NCI-H1417 (cell line): ENCODE data around the gene MRPL12.
"Not testable (repeated sequence)": the region's sequence is repeated elsewhere in the genome, so short reads cannot be mapped to it uniquely, and the experiment has no call there.

Experiments used
- DNase-seq, 3 experiments: peaks; one replicate each; lab custom pipeline; 2025; lab: John Stamatoyannopoulos, UW

Gene MRPL12

GRCh38 chr17:81716674-81716996, 13.5 kb downstream of the MRPL12 start:
- DNase-seq = no peak

DNA sequence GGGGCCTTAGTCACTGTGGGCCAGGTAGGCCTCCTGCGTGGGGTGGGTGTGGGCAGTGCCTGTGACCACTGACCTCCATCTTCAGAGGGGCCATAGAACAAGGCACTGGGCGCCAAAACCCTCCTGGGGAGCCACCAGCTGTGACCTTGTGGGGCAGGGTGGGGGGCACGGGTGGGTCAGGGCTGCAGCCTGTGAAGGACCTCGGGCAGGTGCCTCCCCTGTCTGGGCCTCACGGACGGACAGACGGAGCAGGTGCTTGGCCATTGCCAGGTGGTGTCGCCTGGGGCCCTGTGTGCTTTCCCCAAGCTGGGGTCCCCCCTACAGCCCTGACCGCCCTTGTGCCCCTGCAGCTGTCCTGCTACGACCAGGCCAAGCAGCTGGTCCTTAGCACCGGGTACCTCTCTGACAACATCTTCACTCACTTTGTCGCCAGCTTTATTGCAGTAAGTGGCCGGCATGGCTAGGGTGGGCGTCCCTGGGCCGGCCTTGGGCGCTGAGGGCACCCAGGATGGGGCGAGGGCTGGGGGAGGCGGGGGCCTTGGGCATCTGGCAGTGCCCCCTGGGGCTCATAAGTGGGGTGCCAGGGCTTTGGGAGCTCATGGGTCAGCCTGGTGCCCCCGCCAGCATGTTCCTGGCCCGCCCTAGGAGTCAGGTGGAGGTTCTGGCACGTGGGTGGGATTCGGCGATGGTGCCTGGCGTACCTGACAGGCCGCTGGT, 14.0 kb downstream of the MRPL12 start:
- no peak for DNase-seq

- DNase-seq = no peak
Measured at GRCh38 chr17:81717766-81718089, 14.6 kb downstream of the MRPL12 start.

- DNase-seq = no peak
Measured at GRCh38 chr17:81719410-81720266, 16.5 kb downstream of the MRPL12 start.

DNA sequence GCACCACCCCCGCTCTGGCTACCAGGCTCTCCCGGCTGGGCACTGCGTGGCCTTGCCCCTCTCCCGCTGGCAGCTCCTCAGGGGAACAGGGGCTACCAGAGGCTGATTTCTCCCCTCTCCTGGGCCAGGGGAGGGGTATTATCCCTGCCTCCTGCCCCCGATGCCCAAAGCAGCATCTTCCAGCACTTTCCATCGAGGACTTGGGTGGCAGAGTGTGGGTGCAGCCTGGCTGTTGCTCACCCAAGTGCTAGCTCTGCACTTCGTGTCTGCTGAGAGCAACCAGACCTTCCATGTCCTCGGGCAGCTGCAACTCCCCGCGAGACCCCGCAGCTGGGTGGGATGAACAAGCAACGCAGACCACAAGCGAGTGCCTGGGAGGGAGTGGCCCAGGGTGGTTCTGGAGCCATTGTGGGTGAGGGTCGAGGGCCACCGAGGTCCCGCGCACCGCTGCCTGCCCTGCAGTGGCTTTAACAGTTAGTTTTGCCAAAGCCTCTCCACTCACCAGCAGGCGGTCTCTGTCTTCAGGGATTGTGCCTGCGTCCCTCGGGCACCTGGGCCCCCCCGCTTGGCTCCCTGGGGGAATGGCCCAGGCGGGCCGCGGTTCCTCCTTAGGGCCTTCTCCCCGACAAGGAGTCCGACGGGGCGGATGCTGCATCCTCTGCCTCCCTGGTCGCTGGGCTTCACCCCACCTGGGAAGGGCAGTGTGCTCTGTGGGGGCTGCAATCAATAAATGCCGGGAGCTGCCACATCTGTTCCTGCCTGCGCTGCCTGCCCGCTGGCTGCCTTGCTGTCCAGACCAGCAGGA, 17.3 kb downstream of the MRPL12 start:
- no peak for DNase-seq

- DNase-seq = peak in 1 of 3 experiments; percentile 38
Measured at GRCh38 chr17:81722184-81723120, 19.3 kb downstream of the MRPL12 start.

DNA sequence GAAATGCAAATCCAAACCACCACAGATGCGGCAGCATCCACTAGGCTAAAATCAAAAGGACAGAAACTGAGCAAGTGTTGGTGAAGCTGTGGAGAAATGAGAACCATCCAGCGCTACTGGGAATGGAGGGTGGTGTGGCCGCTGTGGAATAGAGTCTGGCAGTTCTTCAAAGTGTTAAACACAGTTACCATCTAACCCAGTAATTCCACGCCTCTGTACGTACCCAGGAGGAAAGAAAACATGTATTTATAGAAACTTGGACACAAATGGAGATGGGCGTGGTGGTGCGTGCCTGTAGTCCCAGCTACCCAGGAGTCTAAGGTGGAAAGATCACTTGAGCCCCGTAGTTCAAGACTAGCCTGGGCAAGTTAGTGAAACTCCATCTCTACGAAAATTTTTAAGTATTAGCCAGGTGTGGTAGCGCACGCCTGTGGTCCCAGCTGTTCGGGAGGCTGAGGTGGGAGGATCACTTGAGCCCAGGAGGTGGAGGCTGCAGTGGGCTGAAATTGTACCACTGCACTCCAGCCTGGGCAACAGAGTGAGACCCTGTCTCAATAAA, 20.6 kb downstream of the MRPL12 start:
- DNase-seq = peak in 1 of 3 experiments; percentile 35

GRCh38 chr17:81725439-81725838, 22.3 kb downstream of the MRPL12 start:
- DNase-seq = no peak

DNA sequence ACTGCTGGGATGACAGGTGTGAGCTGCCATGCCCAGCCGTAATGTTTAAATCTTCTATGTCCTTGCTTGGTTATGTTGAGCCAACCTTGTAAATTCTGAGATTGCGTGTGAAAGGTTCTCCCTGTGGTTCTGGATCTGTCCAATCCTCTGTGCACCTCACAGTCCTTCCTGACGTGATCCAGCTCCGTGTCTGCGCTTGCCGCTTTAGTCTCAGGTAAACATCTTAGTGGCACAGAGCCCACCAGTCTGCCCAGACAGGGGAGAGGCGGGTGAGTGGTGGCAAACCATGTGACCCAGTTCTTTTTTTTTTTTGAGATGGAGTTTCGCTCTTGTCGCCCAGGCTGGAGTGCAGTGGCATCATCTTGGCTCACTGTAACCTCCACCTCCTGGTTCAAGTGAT, 22.8 kb downstream of the MRPL12 start:
- DNase-seq = no peak

DNA sequence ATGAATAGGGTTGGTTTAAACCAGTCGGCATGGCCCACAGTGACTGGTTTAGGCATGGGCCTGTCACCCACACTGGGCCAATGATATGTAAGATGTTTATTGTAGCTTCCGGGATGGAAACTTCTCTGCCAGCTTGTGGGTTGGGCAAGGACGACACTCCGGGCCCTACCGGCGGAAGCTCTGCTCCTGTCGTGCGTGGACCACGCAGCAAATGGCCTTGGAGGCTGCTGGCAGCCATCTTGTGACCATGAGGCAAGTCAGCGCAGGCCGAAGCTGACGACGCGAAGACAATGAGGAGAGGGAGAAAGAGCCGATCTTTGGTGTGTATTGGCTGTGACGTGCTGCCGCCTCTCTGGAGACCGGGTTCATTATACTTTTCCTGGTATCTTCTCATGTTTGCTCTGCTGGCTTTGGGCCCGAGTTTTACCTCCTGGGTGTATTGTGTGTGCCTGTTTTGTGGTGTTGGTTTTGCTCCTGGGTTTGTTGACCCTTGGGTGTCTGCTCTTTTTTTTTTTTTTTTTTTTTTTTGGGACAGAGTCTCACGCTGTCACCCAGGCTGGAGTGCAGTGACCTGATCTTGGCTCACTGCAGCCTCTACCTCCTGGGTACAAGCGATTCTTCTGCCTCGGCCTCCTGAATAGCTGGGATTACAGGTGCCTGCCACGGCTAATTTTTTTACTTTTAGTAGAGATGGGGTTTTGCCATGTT, 24.3 kb downstream of the MRPL12 start:
- peak in 1 of 3 experiments; percentile 42 for DNase-seq

DNA sequence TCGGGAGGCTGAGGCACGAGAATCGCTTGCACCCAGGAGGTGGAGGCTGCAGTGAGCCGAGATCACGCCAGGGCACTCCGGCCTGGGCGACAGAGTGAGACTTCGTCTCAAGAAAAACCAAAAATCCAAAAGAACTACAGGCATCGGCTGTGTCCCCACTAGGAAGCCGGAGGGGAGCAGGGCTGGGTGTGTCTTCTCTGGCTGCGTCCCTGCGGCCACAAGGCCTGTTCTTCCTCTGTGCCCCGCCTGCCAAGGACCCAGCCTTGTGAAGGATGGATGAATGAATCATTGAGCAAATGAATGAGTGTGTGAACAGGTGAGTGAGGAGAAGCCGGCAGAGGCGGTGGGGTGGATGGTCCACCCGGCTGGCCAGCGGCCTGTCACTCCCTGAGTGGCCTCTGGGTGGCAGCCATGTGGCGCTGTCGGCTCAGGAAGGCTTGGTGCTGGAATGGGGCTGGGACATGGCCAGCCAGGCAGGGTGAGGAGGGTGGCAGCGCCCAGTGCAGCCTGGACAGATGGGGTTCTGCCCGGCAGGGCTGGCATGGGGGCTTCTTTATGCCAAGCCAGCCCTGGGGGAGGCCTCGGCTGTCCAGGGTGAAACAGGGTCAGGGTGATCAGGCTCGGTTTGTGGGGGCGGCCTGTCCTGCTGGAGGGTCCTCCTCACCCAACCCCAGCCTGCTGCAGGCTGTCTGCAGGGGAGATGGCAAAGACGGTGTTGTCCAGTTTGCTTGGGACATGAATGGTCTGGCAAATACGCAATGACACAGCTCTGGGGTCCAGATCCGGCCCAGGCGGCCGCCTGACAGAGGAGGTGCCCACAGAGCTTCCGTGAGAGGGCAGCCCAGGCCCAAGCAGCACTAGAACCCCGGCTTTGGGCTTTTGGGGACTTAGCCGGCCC, 30.6 kb downstream of the MRPL12 start:
- DNase-seq = peak; percentile 55 to 76 (median 67)

- DNase-seq = no peak
Measured at GRCh38 chr17:81734405-81735263, 31.5 kb downstream of the MRPL12 start.

GRCh38 chr17:81735264-81736102, 32.3 kb downstream of the MRPL12 start:
- DNase-seq = peak in 2 of 3 experiments; percentile 63 to 72

DNA sequence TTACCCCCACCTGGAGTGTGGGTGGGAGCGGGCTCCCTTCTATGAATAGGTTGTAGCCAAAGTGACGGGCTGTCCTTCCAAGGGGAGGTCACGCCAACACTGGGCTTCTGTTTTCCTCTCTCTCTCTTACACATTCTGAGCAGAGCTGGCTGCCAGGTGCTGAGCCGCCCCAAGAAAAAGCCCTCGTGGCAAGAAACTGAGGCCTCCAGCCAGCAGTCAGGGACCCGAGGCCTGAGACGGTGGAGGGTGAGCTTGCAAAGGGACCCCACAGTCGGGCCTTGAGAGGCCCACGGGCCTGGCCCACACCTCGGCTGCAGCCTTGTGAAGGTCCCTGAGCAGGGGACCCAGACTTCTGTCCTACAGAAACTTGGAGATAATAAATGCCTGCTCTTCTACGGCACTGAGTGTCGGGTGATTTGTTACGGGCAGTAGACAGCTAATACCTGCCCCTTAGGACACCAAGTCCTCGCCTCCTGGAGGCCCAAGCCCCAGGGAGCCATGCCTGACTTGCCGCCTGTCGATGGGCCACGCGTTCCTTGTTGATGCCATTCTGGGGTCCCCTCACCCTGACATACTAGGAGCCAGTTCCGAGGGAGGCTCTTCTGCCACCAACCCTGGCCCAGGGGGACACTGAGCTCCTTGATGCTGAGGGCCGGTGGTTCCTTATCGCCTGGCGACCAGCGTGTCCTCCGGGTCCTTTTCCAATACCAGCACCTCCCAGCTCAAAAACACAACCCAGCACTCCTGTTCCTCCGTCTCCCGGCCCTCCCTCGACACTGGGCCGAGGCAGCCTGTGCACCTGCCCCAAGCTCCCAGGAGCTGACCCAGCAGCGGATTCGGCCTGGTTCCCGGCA, 35.0 kb downstream of the MRPL12 start:
- DNase-seq = no peak

DNA sequence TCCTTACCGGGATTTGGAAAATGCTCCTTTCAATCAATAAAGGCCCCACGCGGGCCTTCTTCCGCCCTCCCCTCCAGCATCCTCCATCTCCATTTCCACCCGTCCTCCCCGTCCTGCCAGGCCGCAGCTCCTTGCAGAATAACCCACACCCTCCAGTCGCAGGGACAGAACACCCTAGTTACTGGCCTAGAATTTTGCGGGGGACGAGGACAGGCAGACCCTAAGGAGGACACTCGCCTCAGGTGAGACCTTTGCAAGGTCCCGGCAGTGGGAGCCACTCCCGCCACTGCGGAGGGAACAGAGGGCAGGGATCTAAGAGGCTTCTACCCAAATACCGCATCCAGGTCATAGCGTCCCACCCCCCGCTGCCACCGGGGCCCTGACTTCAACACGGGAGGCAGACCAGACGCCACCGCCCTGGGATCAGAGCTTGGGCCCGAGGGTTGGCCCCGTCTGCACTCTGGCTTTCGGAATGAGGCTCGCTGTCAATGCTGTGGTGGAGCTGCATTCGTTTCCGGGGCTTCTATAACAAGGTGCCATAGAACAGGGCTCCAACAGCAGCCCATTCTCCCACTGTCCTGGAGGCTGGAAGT, 35.7 kb downstream of the MRPL12 start:
- no peak for DNase-seq

DNA sequence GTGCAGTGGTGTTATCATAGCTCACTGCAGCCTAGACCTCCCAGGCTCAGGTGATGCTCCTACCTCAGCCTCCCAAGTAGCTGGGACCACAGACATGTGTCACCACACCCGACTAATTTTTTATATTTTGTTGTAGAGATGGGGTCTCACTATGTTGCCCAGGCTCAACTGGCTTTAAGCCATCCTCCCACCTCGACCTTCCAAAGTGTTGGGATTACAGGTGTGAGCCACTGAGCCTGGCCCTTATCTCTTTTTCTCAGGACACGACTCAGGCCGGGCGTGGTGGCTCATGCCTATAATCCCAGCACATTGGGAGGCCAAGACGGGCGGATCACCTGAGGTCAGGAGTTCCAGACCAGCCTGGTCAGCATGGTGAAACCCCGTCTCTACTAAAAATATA, 36.4 kb downstream of the MRPL12 start:
- not testable (repeated sequence) for DNase-seq
